ENCODE measurements around the gene ZFP91. TPM values are rescaled to one million over a fixed set of nuclear protein-coding genes. Genes with fewer than 3 reads are reported as not detected.
A peak's percentile ranks its signal among the peaks of the same experiment; 100 is the strongest.

ZFP91 gene
- total and polyA plus RNA-seq, 9 of the 15 experiments (the other 6 are each of a cell fraction or from before 2014, with no cell fraction given): 17.6 to 58.3 (median 34.0) TPM

GRCh38 chr11:58579192-58580129 lies 598 bp downstream of the ZFP91 start:
- H3K4me1 ChIP-seq (replicated peaks in 1 of 2; ENCODE audit: control insufficient read depth in 2 of 2, insufficient read depth in 2 of 2, low read length in 2 of 2): peaks cover 12 to 18% of the 10 kb centered on the region in 2 experiments
- H3K36me3 ChIP-seq (ENCODE audit: control insufficient read depth, insufficient read depth, low read length): peaks cover 19% of the 10 kb centered on the region
- H3K9ac ChIP-seq (ENCODE audit: insufficient read depth in 1 of 2, low read depth in 2 of 2, low read length in 2 of 2): peak overlapping the region; percentile 99
- no peaks in the 10 kb centered on the region for H3K9me1 ChIP-seq (ENCODE audit: control insufficient read depth, insufficient read depth, low read length)
- peaks cover 78% of the 10 kb centered on the region for H3K79me2 ChIP-seq (ENCODE audit: control insufficient read depth, insufficient read depth, low read length)
- peak overlapping the region; percentile 98 for H3K27ac ChIP-seq (ENCODE audit: extremely low read depth, low read depth, low read length)
- ATAC-seq: peak; percentile 72
- POLR2A ChIA-PET: interaction anchor here (0.6 to 1.1 kb wide), 3 partner anchors 188 to 392 kb away, joined by 3 to 4 read pairs (median 3); no protein-coding TSS in a partner anchor
- CTCF ChIA-PET (ENCODE audit: low intra/inter-chr PET ratio): interaction anchor here (0.5 to 1.3 kb wide), 3 partner anchors 39 to 1066 kb away, joined by 3 to 4 read pairs (median 4); no protein-coding TSS in a partner anchor
- peak overlapping the region; percentile 94 for H3K4me2 ChIP-seq (ENCODE audit: insufficient read depth, low read length)
- no TSS peak for BruUV-seq (replicated peaks)
- H2AFZ ChIP-seq (ENCODE audit: low read depth, low read length): peak overlapping the region; percentile 79
- H4K20me1 ChIP-seq (replicated peaks; ENCODE audit: control insufficient read depth, insufficient read depth, low read length): peaks cover 5% of the 10 kb centered on the region; the same call in 1 of the 2 replicates
- FAIRE-seq: peak; percentile 64
- WGBS (ENCODE audit: insufficient coverage, low coverage, missing lambda C conversion rate): under 1% methylated on average over 37 of the region's 78 CpGs
- peak overlapping the region; percentile 87 for H3K4me3 ChIP-seq
- intact Hi-C loops (cut with micrococcal nuclease): loop anchor here (2.0 to 10.0 kb wide), 3 partner anchors 193 to 565 kb away; partner anchors contain the start of gene FAM111A
- H3K27me3 ChIP-seq (ENCODE audit: control insufficient read depth in 2 of 2, insufficient read depth in 2 of 2, low read length in 2 of 2): no peaks in the 10 kb centered on the region
- no peaks in the 10 kb centered on the region for H3K9me3 ChIP-seq (replicated peaks; ENCODE audit: control insufficient read depth, insufficient read depth, low read depth, low read length)
- in situ Hi-C loops (cut with MboI): no loop called here
- DNase-seq (ENCODE audit: extremely low read depth in 1 of 4, low spot score in 3 of 4): peak; percentile 74 to 95 (median 78)
- TF ChIP-seq HMGN3 (IDR thresholded peaks at IDR 0.05; ENCODE audit: borderline replicate concordance, extremely low read depth, insufficient read length, low read depth, low read length): peak; percentile 63
- TF ChIP-seq ELK1 (CRISPR knock-in tag; IDR thresholded peaks at IDR 0.05): no peak
- no peak for TF ChIP-seq SFPQ (IDR thresholded peaks at IDR 0.05; ENCODE audit: low read depth, low read length)
- no peak for TF ChIP-seq ZNF133 (CRISPR knock-in tag; IDR thresholded peaks at IDR 0.05)
- no peak for TF ChIP-seq ZNF124 (CRISPR knock-in tag; IDR thresholded peaks at IDR 0.05)
- TF ChIP-seq CHCHD3 (CRISPR knock-in tag; IDR thresholded peaks at IDR 0.05): no peak
- TF ChIP-seq DMBX1 (CRISPR knock-in tag; IDR thresholded peaks at IDR 0.05; ENCODE audit: borderline replicate concordance): 0 out of 2 replicates have a peak, but pooled peaks have one; percentile 25
- no peak; the same call in 1 of the 2 replicates for TF ChIP-seq CEBPZ (IDR thresholded peaks at IDR 0.05; ENCODE audit: borderline replicate concordance, low read depth, low read length)
- peak in 1 of 2 experiments; percentile 94; a peak in 2 of 4 replicates for TF ChIP-seq TEAD1 (CRISPR knock-in tag; IDR thresholded peaks at IDR 0.05)
- peak; percentile 85 for TF ChIP-seq BCOR (IDR thresholded peaks at IDR 0.05)
- peak; percentile 71 for TF ChIP-seq CCNT2 (IDR thresholded peaks at IDR 0.05; ENCODE audit: borderline replicate concordance, extremely low read depth, insufficient read length, low read depth, low read length)
- TF ChIP-seq TAF7 (tag; IDR thresholded peaks at IDR 0.05): peak; percentile 61; the same call in 1 of the 2 replicates

Measured in K562 (cell line).